HL-60 (cell line): ENCODE data around the gene NDUFB2.

ENCODE experiments used
- POLR2AphosphoS5 ChIP-seq: IDR thresholded peaks from 2 replicates; pipeline ENCODE4 v1.6.1; 2012; ENCODE audit warnings: low read depth
- TF ChIP-seq, protein P1 (sequence below): IDR thresholded peaks from one replicate; pipeline ENCODE4 v1.5.1; 2011; ENCODE audit warnings: low read length, control low read depth, inconsistent platforms; ENCODE audit not compliant: insufficient read depth
- TF ChIP-seq, protein P2 (sequence below): IDR thresholded peaks from 2 replicates; pipeline ENCODE4 v1.6.1; 2012; ENCODE audit warnings: low read depth; ENCODE audit not compliant: insufficient replicate concordance

DNA sequence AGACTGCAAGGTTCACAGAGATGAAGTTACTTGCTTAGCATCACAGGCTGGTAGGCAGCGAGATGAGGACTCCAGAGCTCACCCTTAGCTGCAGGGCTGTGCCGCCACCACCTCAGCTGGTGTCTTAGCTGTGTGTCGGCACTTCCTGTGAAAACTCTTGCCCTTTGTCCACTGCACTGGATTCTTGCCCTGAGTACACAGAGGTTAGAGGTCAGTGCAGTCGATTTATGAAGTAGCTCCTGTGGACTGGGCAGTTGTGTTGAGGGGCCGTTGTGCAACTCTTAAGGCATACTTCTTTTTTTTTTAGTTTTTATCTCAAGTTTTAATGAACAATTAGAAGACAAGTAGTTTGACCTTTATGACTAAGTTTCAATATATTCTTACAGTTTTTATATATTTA, 10.6 kb downstream of the NDUFB2 start:
- TF ChIP-seq, protein P1, sequence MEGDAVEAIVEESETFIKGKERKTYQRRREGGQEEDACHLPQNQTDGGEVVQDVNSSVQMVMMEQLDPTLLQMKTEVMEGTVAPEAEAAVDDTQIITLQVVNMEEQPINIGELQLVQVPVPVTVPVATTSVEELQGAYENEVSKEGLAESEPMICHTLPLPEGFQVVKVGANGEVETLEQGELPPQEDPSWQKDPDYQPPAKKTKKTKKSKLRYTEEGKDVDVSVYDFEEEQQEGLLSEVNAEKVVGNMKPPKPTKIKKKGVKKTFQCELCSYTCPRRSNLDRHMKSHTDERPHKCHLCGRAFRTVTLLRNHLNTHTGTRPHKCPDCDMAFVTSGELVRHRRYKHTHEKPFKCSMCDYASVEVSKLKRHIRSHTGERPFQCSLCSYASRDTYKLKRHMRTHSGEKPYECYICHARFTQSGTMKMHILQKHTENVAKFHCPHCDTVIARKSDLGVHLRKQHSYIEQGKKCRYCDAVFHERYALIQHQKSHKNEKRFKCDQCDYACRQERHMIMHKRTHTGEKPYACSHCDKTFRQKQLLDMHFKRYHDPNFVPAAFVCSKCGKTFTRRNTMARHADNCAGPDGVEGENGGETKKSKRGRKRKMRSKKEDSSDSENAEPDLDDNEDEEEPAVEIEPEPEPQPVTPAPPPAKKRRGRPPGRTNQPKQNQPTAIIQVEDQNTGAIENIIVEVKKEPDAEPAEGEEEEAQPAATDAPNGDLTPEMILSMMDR = no peak
- TF ChIP-seq POLR2AphosphoS5 = no peak
- TF ChIP-seq, protein P2, sequence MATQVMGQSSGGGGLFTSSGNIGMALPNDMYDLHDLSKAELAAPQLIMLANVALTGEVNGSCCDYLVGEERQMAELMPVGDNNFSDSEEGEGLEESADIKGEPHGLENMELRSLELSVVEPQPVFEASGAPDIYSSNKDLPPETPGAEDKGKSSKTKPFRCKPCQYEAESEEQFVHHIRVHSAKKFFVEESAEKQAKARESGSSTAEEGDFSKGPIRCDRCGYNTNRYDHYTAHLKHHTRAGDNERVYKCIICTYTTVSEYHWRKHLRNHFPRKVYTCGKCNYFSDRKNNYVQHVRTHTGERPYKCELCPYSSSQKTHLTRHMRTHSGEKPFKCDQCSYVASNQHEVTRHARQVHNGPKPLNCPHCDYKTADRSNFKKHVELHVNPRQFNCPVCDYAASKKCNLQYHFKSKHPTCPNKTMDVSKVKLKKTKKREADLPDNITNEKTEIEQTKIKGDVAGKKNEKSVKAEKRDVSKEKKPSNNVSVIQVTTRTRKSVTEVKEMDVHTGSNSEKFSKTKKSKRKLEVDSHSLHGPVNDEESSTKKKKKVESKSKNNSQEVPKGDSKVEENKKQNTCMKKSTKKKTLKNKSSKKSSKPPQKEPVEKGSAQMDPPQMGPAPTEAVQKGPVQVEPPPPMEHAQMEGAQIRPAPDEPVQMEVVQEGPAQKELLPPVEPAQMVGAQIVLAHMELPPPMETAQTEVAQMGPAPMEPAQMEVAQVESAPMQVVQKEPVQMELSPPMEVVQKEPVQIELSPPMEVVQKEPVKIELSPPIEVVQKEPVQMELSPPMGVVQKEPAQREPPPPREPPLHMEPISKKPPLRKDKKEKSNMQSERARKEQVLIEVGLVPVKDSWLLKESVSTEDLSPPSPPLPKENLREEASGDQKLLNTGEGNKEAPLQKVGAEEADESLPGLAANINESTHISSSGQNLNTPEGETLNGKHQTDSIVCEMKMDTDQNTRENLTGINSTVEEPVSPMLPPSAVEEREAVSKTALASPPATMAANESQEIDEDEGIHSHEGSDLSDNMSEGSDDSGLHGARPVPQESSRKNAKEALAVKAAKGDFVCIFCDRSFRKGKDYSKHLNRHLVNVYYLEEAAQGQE = no peak
